ENCODE results near the gene MRRF.

DNA sequence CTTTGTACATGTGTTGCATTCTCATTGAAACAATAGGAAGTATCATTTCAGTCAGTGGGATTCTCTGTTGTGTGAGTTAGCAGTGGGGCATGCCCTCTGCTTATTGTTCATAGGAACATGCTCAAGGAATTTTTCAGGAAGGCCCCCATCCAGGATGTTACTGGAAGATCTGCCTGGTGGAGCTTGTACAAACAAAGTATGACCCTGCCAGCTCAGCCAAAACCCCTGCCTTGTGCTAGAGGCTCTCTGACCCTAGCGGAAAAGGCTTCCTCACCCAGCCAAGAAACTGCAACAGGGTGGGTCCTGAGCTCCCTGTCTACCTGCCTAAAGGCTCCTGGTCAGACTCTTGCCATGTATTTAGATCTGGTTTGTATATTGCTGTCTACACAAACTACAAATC is 43.2 kb downstream of the MRRF start:
- no peak for TF ChIP-seq POLR2AphosphoS5 (IDR thresholded peaks at IDR 0.05)
- TF ChIP-seq, protein P1, sequence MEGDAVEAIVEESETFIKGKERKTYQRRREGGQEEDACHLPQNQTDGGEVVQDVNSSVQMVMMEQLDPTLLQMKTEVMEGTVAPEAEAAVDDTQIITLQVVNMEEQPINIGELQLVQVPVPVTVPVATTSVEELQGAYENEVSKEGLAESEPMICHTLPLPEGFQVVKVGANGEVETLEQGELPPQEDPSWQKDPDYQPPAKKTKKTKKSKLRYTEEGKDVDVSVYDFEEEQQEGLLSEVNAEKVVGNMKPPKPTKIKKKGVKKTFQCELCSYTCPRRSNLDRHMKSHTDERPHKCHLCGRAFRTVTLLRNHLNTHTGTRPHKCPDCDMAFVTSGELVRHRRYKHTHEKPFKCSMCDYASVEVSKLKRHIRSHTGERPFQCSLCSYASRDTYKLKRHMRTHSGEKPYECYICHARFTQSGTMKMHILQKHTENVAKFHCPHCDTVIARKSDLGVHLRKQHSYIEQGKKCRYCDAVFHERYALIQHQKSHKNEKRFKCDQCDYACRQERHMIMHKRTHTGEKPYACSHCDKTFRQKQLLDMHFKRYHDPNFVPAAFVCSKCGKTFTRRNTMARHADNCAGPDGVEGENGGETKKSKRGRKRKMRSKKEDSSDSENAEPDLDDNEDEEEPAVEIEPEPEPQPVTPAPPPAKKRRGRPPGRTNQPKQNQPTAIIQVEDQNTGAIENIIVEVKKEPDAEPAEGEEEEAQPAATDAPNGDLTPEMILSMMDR (IDR thresholded peaks at IDR 0.05), result no peak
- TF ChIP-seq POLR2A (IDR thresholded peaks at IDR 0.05), result no peak

Data from prostate gland (tissue), 2 donors.